LNCaP clone FGC (cell line): ENCODE data around the gene MGAT3.
A peak's percentile ranks its signal among the peaks of the same experiment; 100 is the strongest.

Source experiments
- DNase-seq: peaks from one replicate; pipeline ENCODE4 v3.0.0-alpha.2; 2011; ENCODE audit warnings: low read depth
- H3K4me3 ChIP-seq: 2 replicates; pipeline ENCODE4 v1.5.1; 2011; ENCODE audit warnings: mild to moderate bottlenecking, low read depth, low read length, control low read depth
- CTCF ChIP-seq: IDR thresholded peaks from 2 replicates; pipeline ENCODE4 v1.5.1; 2012; ENCODE audit warnings: mild to moderate bottlenecking; ENCODE audit not compliant: control insufficient read depth, insufficient read depth; ENCODE audit errors: extremely low read depth

Gene MGAT3

GRCh38 chr22:39475902-39476301 is 19.1 kb downstream of the MGAT3 start:
- DNase-seq = no peak
- no peak overlapping the region for H3K4me3 ChIP-seq
- TF ChIP-seq CTCF = no peak

- no peak for DNase-seq
- H3K4me3 ChIP-seq = no peak overlapping the region
Measured at GRCh38 chr22:39476664-39477063, 19.9 kb downstream of the MGAT3 start.

GRCh38 chr22:39477542-39477941 is 20.7 kb downstream of the MGAT3 start:
- no peak for TF ChIP-seq CTCF
- H3K4me3 ChIP-seq = no peak overlapping the region

More at GRCh38 chr22:39476664-39477063, 19.9 kb downstream of the MGAT3 start:
- TF ChIP-seq CTCF = no peak

DNA sequence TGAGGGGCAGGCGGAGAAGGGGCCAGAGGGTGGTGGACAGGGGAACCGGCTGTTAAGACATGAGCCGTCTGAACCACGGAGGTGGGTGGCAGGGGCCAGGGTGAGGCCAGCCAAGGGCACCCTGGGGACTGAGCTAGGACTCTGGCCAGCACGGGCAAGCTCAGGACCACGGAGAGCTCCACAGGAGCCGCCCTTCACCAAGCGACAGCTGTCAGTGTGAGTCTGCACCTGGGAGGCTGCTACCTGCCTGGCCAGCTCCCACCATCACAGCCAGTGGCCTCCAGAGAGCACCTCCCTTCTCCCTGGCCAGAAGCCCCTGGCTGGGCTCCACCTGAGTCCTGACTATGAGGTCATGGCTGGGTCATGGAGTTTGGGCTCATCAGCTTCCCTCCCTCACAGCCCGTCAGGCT is 21.6 kb downstream of the MGAT3 start:
- peak; percentile 34 for DNase-seq

More at GRCh38 chr22:39477542-39477941, 20.7 kb downstream of the MGAT3 start:
- DNase-seq = no peak

DNA sequence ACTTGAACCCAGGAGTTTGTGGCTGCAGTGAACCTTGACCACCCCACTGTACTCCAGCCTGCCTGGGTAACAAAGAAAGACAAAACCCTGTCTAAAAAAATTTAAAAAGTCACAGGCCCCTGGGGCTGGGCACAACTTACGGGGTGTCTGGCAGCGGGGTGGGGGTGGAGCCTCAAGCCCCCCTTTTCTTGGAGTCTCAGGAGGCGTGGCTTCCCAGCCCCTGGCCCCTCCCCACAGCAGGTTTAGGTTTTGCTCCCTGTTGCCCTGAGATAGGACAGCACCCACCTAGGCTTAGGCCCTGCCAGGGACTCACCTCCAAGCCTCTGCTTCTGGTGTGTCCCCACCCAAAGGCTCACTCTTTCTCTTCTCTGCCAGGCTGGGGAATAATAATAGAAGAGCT is 22.4 kb downstream of the MGAT3 start:
- TF ChIP-seq CTCF = no peak
- no peak for DNase-seq
- H3K4me3 ChIP-seq = no peak overlapping the region

More for the DNA sequence above, 21.6 kb downstream of the MGAT3 start:
- H3K4me3 ChIP-seq = no peak overlapping the region
- TF ChIP-seq CTCF = no peak

DNA sequence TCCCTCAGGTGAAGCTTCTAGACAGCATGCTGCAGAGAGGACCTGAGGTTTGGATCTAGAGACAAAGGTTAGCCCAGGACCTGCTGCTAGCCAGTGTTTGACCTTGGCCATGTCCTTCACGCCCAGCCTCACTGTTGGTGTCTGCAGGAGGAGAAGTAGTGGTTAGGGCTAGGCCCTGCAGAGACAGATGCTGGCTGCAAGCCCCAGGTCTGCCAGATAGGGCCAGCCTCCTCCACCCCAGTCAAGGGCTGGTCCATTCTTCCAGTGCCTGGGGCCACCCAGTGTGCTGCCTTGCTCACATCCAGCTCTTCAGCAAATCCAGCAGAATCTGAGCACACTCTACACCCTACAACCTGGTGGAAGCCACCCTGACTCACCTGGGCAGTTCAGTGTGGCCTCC is 23.7 kb downstream of the MGAT3 start:
- TF ChIP-seq CTCF = no peak
- DNase-seq = no peak

DNA sequence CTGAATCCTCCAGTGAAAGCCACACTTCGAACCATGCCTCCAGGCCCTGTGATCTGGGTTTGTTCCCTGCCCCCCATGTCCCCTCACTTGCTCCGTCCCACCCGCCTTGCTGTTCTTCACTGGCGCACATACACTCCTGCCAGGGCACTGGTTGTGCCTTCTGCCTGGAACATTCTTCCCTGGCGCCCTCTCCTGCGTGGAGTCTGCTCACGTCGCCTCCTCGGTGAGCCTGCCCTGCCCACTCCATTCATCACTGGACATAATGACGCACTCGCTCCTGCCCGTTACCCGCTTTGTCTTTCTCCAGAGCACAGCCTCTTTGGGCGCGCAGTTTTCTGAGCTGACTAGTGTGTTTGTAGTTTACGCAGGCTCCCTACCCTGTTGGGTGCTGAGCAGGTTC is 24.2 kb downstream of the MGAT3 start:
- TF ChIP-seq CTCF = no peak
- no peak for DNase-seq
- no peak overlapping the region for H3K4me3 ChIP-seq

More for the DNA sequence above, 23.7 kb downstream of the MGAT3 start:
- no peak overlapping the region for H3K4me3 ChIP-seq
